Natural killer cell (primary cell): ENCODE measurements around the gene IL1A. TPM values are rescaled to one million over a fixed set of nuclear protein-coding genes. Genes with fewer than 3 reads are reported as not detected.

ENCODE experiments used
- ATAC-seq, 3 donors: fragments of 150-1000 bp in 2 of 3; fragments of 200-7000 bp in 1 of 3; cut with Tn5 transposase; 1 replicate in 1 of 3; 2 replicates in 2 of 3; pipeline ENCODE4 v1.10.0; 2021; ENCODE audit warnings: mild to moderate bottlenecking in 2 of 3, moderate library complexity in 2 of 3
- DNase-seq, 2 donors: peaks; one replicate each; pipeline versions ENCODE4 v3.0.0 to v3.0.0-alpha.2; 2013 to 2021; ENCODE audit warnings: mixed read lengths in 1 of 2
- H3K27ac ChIP-seq: one replicate; pipeline ENCODE4 v1.5.1; 2013; ENCODE audit warnings: mild to moderate bottlenecking, low read length
- H3K27me3 ChIP-seq: one replicate; pipeline ENCODE4 v1.6.1; 2013; ENCODE audit warnings: low read length; ENCODE audit not compliant: control insufficient read depth, insufficient read depth
- H3K36me3 ChIP-seq: one replicate; pipeline ENCODE4 v1.6.1; 2013; ENCODE audit warnings: low read length; ENCODE audit not compliant: control insufficient read depth, insufficient read depth
- H3K4me1 ChIP-seq: one replicate; pipeline ENCODE4 v1.6.1; 2013; ENCODE audit warnings: low read length; ENCODE audit not compliant: control insufficient read depth, insufficient read depth
- H3K4me3 ChIP-seq: one replicate; pipeline ENCODE4 v1.5.1; 2013; ENCODE audit warnings: low read length
- H3K9me3 ChIP-seq: one replicate; pipeline ENCODE4 v1.6.1; 2013; ENCODE audit warnings: low read length; ENCODE audit not compliant: control insufficient read depth, insufficient read depth
- H3K27ac Mint-ChIP-seq, 2 donors: one replicate each; pipeline ENCODE4 v1.8.0; 2022; ENCODE audit warnings: mild to moderate bottlenecking in 2 of 2, mixed read lengths in 2 of 2, moderate library complexity in 1 of 2
- H3K27me3 Mint-ChIP-seq, 2 donors: one replicate each; pipeline ENCODE4 v1.8.0; 2022; ENCODE audit warnings: low read depth in 2 of 2, mixed read lengths in 2 of 2
- H3K36me3 Mint-ChIP-seq: one replicate; pipeline ENCODE4 v1.8.0; 2022; ENCODE audit warnings: mixed read lengths
- H3K4me1 Mint-ChIP-seq, 2 donors: one replicate each; pipeline ENCODE4 v1.8.0; 2022; ENCODE audit warnings: mixed read lengths in 2 of 2
- H3K4me3 Mint-ChIP-seq: one replicate; pipeline ENCODE4 v1.8.0; 2022; ENCODE audit warnings: mild to moderate bottlenecking, moderate library complexity, mixed read lengths
- H3K9me3 Mint-ChIP-seq, 2 donors: one replicate each; pipeline ENCODE4 v1.8.0; 2022; ENCODE audit warnings: mixed read lengths in 2 of 2
- WGBS: methylation state at CpG from one replicate; pipeline ENCODE4 v1.1.7; 2013; ENCODE audit warnings: missing lambda C conversion rate; ENCODE audit not compliant: insufficient coverage; 5-methylcytosine and 5-hydroxymethylcytosine counted together
- intact Hi-C: fragments of 100-400 bp; cut with micrococcal nuclease; formaldehyde crosslinking; loops from one replicate; pipeline ENCODE4 v1.14.2; 2022
- total RNA-seq, 4 donors: library from RNA; stranded (reverse); fragments of 120-200 nt in 1 of 4; gene quantifications; one replicate each; pipeline versions ENCODE4 v1.2.3 to v1.2.4, GENCODE V29; 2013 to 2022
- TF ChIP-seq, protein P1 (sequence below): fragments of 200-600 bp; IDR thresholded peaks from one replicate; pipeline ENCODE4 v1.8.0; 2022; ENCODE audit warnings: antibody characterized with exemption

IL1A gene
- total RNA-seq, 3 donors from 2014 or later (not counting 1 experiment from before 2014, with no cell fraction given), result 0.45 to 1.6 TPM; not detected in 1

DNA sequence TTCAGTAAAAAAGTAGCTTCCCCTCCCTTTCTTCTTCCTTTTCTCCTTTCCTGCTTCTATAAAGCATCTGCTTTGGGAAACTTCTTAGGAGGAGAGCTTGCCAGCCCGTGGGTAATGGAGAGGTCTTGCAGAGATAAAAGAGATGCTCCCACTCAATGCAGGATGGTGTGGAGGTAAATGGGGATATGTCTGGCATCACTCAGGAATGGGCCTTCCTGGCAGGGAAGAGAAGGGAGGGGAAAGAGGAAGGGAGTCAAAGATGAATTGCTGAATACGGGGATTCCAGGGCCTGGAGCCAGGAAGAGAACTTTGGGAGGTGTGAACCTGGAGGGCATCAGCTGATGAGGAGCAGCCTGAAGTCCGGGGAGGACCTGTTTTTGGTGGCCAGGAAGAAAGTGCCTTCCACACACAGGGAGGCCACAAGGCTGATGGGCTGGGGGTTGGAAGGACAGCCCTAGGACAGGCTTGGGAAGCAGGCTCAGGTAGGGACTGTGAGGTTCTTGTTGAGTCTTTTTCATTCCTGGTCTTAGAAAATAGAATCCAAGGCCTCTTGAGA is 27.1 kb upstream of the IL1A start:
- no peak for ATAC-seq
- intact Hi-C loops, result no loop called here
- no peak for DNase-seq

GRCh38 chr2:112809112-112809511 is 24.8 kb upstream of the IL1A start:
- no peaks in the 10 kb centered on the region for H3K27me3 Mint-ChIP-seq
- DNase-seq (no peak), ATAC-seq (no peak)
- Histone ChIP-seq H3K27ac (no peak overlapping the region), H3K4me1 (peaks cover 9% of the 10 kb centered on the region), H3K27me3 (no peaks in the 10 kb centered on the region), H3K4me3 (no peak overlapping the region), H3K9me3 (no peaks in the 10 kb centered on the region), H3K36me3 (no peaks in the 10 kb centered on the region)
- TF ChIP-seq, protein P1, sequence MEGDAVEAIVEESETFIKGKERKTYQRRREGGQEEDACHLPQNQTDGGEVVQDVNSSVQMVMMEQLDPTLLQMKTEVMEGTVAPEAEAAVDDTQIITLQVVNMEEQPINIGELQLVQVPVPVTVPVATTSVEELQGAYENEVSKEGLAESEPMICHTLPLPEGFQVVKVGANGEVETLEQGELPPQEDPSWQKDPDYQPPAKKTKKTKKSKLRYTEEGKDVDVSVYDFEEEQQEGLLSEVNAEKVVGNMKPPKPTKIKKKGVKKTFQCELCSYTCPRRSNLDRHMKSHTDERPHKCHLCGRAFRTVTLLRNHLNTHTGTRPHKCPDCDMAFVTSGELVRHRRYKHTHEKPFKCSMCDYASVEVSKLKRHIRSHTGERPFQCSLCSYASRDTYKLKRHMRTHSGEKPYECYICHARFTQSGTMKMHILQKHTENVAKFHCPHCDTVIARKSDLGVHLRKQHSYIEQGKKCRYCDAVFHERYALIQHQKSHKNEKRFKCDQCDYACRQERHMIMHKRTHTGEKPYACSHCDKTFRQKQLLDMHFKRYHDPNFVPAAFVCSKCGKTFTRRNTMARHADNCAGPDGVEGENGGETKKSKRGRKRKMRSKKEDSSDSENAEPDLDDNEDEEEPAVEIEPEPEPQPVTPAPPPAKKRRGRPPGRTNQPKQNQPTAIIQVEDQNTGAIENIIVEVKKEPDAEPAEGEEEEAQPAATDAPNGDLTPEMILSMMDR, result no peak
- H3K36me3 Mint-ChIP-seq, result no peaks in the 10 kb centered on the region
- no peaks in the 10 kb centered on the region for H3K9me3 Mint-ChIP-seq
- H3K4me3 Mint-ChIP-seq, result no peak overlapping the region
- peaks cover 6 to 18% of the 10 kb centered on the region in 2 donors for H3K4me1 Mint-ChIP-seq
- no peak overlapping the region for H3K27ac Mint-ChIP-seq
- intact Hi-C loops, result no loop called here

More for the DNA sequence above, 27.1 kb upstream of the IL1A start:
- TF ChIP-seq, protein P1, result no peak
- Histone ChIP-seq H3K27me3 (no peaks in the 10 kb centered on the region), H3K4me1 (peaks cover 9% of the 10 kb centered on the region), H3K4me3 (no peak overlapping the region), H3K36me3 (no peaks in the 10 kb centered on the region), H3K9me3 (no peaks in the 10 kb centered on the region), H3K27ac (no peak overlapping the region)
- 96% methylated on average over 3 of the region's 3 CpGs for WGBS
- H3K36me3 Mint-ChIP-seq, result no peaks in the 10 kb centered on the region
- H3K4me3 Mint-ChIP-seq, result no peak overlapping the region
- peak overlapping the region in 1 of 2 donors; percentile 12 for H3K27ac Mint-ChIP-seq
- no peaks in the 10 kb centered on the region for H3K27me3 Mint-ChIP-seq
- H3K9me3 Mint-ChIP-seq, result no peaks in the 10 kb centered on the region
- peaks cover 6 to 18% of the 10 kb centered on the region in 2 donors for H3K4me1 Mint-ChIP-seq

GRCh38 chr2:112807233-112807807 is 23.0 kb upstream of the IL1A start:
- Mint-ChIP-seq H3K9me3 (no peaks in the 10 kb centered on the region), H3K4me1 (peaks cover 6 to 18% of the 10 kb centered on the region in 2 donors), H3K36me3 (no peaks in the 10 kb centered on the region), H3K27ac (no peak overlapping the region), H3K27me3 (no peaks in the 10 kb centered on the region), H3K4me3 (no peak overlapping the region)
- no peaks in the 10 kb centered on the region for H3K9me3 ChIP-seq
- no peak overlapping the region for H3K4me3 ChIP-seq
- DNase-seq (no peak), ATAC-seq (no peak)
- H3K4me1 ChIP-seq, result peaks cover 9% of the 10 kb centered on the region
- TF ChIP-seq, protein P1, result no peak
- intact Hi-C loops, result no loop called here
- H3K27me3 ChIP-seq, result no peaks in the 10 kb centered on the region
- H3K36me3 ChIP-seq, result no peaks in the 10 kb centered on the region
- no peak overlapping the region for H3K27ac ChIP-seq
- 96% methylated on average over 3 of the region's 3 CpGs for WGBS

DNA sequence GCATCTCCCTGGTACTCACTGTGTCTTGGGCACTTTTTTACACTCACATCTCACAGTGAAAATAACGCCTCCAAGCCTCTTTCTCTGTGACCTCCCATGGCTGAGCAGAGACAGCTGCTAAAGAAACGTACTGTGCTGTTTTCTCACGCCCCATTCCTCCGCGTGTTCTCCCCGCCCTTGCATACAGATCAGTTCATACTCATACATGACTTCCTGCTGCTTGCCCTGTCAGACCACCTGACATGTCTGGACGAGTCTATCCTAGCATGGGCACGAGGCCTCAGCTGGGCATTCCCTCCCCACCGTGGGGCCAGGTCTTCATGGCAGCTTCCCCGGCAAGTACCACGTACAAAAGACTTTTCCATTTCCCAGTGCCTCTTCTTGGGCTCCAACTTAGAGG is 21.2 kb upstream of the IL1A start:
- WGBS, result 73% methylated on average over 11 of the region's 11 CpGs
- Histone ChIP-seq H3K27ac (no peak overlapping the region), H3K4me1 (no peaks in the 10 kb centered on the region), H3K27me3 (no peaks in the 10 kb centered on the region), H3K9me3 (no peaks in the 10 kb centered on the region), H3K36me3 (no peaks in the 10 kb centered on the region), H3K4me3 (no peak overlapping the region)
- Mint-ChIP-seq H3K4me3 (no peak overlapping the region), H3K27ac (no peak overlapping the region), H3K36me3 (no peaks in the 10 kb centered on the region), H3K27me3 (no peaks in the 10 kb centered on the region), H3K9me3 (no peaks in the 10 kb centered on the region), H3K4me1 (peaks cover 0 to 5% of the 10 kb centered on the region in 2 donors)
- ATAC-seq (no peak), DNase-seq (no peak)
- intact Hi-C loops, result no loop called here
- TF ChIP-seq, protein P1, result no peak
